Fibroblast of pulmonary artery (primary cell): ENCODE data around the gene CHST7.

Experiments
- DNase-seq: peaks from one replicate; pipeline ENCODE4 v3.0.0-alpha.2; 2010; ENCODE audit warnings: low read depth
- H3K4me3 ChIP-seq: replicated peaks from 2 replicates; pipeline ENCODE4 v1.5.1; 2011; ENCODE audit warnings: low read depth, mild to moderate bottlenecking, control low read depth, low read length, moderate library complexity
- CTCF ChIP-seq: IDR thresholded peaks from 2 replicates; pipeline ENCODE4 v1.5.1; 2011; ENCODE audit warnings: mild to moderate bottlenecking, control low read depth, low read length, inconsistent platforms; ENCODE audit errors: missing control alignments

The CHST7 gene

GRCh38 chrX:46574774-46575381, 1.3 kb downstream of the CHST7 start:
- H3K4me3 ChIP-seq = peak overlapping the region; percentile 58
- TF ChIP-seq CTCF = no peak
- no peak for DNase-seq

GRCh38 chrX:46575586-46575985, 2.0 kb downstream of the CHST7 start:
- peak overlapping the region; percentile 58 for H3K4me3 ChIP-seq
- DNase-seq = no peak
- TF ChIP-seq CTCF = no peak

- DNase-seq = peak; percentile 72
- TF ChIP-seq CTCF = no peak
- H3K4me3 ChIP-seq = peak overlapping the region; percentile 58
These were observed 2.4 kb downstream of the CHST7 start for GRCh38 chrX:46575991-46576392.

GRCh38 chrX:46576458-46576857, 2.9 kb downstream of the CHST7 start:
- peak; percentile 42 for DNase-seq
- no peak for TF ChIP-seq CTCF
- peak overlapping the region; percentile 58 for H3K4me3 ChIP-seq

GRCh38 chrX:46577221-46578005, 3.8 kb downstream of the CHST7 start:
- no peak for TF ChIP-seq CTCF
- peak overlapping the region; percentile 58 for H3K4me3 ChIP-seq
- DNase-seq = peak; percentile 47

GRCh38 chrX:46579250-46579649, 5.7 kb downstream of the CHST7 start:
- no peak overlapping the region for H3K4me3 ChIP-seq
- DNase-seq = no peak

More at GRCh38 chrX:46579250-46579649, 5.7 kb downstream of the CHST7 start:
- TF ChIP-seq CTCF = no peak
